Midbrain (tissue), 1 donor: ENCODE measurements around the gene USP47.

ENCODE experiments used
- DNase-seq: peaks from one replicate; lab custom pipeline; 2025; lab: John Stamatoyannopoulos, UW

Gene USP47

GRCh38 chr11:11967669-11968510, 126.1 kb downstream of the USP47 start:
- no peak for DNase-seq

- no peak for DNase-seq
Observed at GRCh38 chr11:11968511-11969280, 126.9 kb downstream of the USP47 start.

GRCh38 chr11:11969380-11970215, 127.8 kb downstream of the USP47 start:
- DNase-seq: peak; percentile 65

- DNase-seq: no peak
Observed at GRCh38 chr11:11970556-11970955, 128.8 kb downstream of the USP47 start.

GRCh38 chr11:11971906-11972547, 130.3 kb downstream of the USP47 start:
- DNase-seq: no peak

GRCh38 chr11:11972730-11973341, 131.1 kb downstream of the USP47 start:
- DNase-seq: no peak

- peak; percentile 86 for DNase-seq
Observed at GRCh38 chr11:11973361-11973800, 131.6 kb downstream of the USP47 start.

- DNase-seq: no peak
Observed at GRCh38 chr11:11973866-11974265, 132.1 kb downstream of the USP47 start.

- DNase-seq: no peak
Observed at GRCh38 chr11:11975201-11976092, 133.7 kb downstream of the USP47 start.

- DNase-seq: no peak
Observed at GRCh38 chr11:11976481-11977127, 134.8 kb downstream of the USP47 start.

GRCh38 chr11:11977206-11977938, 135.6 kb downstream of the USP47 start:
- no peak for DNase-seq

GRCh38 chr11:11978098-11978637, 136.4 kb downstream of the USP47 start:
- no peak for DNase-seq

GRCh38 chr11:11978792-11979487, 137.2 kb downstream of the USP47 start:
- no peak for DNase-seq

- no peak for DNase-seq
Observed at GRCh38 chr11:11979488-11980117, 137.8 kb downstream of the USP47 start.

- DNase-seq: no peak
Observed at GRCh38 chr11:11980200-11980599, 138.4 kb downstream of the USP47 start.

GRCh38 chr11:11980841-11981308, 139.1 kb downstream of the USP47 start:
- no peak for DNase-seq

- DNase-seq: peak; percentile 18
Observed at GRCh38 chr11:11981364-11981763, 139.6 kb downstream of the USP47 start.
